Putamen (tissue), 1 donor: ENCODE results near the gene CACNA2D3.
A peak's percentile ranks its signal among the peaks of the same experiment; 100 is the strongest.
"Not testable (repeated sequence)": the region's sequence is repeated elsewhere in the genome, so short reads cannot be mapped to it uniquely, and the experiment has no call there.

Source experiments
- DNase-seq: peaks from one replicate; pipeline ENCODE4 v3.0.0-alpha.2; 2016; ENCODE audit warnings: low spot score

CACNA2D3 gene

DNA sequence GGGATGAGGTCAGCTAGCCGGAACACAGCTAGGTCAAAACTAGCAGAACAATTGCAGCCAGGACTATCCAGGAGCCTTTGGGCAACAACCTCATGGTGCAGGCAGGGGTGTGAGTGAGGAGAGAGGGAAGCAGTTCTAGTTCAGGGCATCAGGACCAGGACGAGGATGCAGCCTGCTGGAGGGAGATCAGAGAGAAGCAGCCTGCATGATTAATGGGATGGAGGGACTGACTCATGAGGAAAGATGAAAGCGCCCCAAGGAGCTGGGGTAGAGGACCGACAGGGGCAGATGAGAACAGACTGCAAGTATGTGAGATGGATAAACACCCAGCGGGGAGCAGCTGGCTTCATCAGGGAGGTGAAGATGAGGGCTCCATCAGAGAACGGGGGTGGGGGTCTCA, 843.4 kb downstream of the CACNA2D3 start:
- DNase-seq: no peak

DNA sequence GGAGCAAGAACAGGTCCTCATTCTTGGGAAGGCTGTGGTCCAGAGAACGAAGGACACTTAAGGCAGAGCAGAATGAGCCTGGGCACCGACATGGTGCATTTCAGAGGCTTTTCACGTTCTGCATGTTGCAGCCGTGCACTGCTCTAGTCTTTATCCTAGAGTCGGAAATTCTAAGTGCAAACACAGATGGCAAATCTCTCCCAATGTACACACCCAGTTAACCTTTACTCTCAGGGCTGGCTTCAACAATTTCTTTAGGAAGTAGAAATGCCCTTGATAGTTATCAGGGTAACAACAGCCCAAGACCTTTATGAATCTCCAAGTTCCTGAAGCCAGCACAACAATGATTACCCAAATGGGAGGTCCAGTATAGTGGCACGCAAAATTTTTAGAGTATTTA, 844.6 kb downstream of the CACNA2D3 start:
- no peak for DNase-seq

DNA sequence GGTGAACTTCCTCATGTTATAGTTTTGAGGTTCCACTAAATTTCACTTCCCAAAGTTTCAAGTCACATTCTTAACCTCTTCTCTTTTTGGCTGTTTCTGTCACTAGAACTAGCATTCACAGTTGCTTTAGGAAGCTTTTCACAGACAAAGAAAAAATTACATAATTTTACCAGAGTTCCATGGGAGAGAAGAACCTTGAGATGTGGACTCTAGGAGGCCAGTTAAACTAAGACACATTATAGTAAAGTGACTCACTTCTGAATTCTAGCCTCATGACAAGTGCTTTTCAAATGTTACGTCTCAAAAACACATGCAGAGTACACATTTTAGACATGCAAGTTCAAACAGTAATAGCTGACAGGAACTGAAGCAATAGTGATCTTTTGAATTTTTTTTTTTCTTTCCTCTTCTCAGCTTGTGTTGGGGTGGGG, 845.4 kb downstream of the CACNA2D3 start:
- no peak for DNase-seq

DNA sequence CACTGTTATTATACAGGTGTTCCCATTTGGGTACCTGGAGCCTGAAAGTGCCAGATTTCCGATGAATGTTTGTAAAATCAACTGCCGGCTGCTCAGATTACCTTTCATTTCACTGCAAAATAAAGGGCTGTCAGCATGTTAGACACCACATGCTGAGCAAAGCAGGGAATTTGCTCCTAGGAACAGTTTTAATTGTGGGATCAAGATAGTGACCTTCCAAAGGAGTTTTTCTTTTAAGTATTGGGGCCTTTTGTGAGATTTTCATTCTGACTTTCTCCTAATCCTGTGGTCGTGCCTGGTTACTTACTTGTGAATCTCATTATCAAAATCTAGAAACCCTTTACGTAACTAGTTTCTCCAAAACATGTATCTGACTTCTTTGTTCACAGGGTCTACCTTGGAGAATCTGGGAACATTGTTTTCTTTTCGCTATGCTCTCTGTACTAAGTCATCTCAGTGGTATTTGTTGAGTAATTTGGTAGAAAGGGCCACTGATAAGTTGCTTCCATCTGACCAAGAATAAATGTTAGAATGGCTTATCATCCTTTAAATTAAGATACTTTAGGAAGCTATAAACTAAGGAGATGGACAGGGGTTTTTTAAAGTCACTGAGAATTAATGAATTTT, 846.3 kb downstream of the CACNA2D3 start:
- no peak for DNase-seq

DNA sequence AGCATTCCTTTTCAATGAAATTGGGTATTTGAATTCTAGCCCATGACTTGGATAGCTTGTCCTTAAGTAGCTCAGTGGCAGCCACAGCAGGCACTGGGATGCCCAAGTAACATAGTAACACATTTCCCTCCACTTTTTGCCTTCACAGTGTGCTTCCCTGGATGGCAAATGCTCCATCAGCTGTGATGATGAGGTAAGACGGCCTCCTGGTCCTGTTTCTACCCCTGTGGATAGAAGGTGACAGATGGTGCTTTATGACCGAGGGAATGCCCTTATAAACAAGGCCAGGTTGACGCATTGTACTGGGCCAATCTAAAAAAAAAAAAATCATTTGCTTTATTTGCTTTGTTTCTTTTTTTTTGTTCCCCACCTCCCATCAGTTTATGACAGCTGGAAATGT, 847.3 kb downstream of the CACNA2D3 start:
- no peak for DNase-seq

DNA sequence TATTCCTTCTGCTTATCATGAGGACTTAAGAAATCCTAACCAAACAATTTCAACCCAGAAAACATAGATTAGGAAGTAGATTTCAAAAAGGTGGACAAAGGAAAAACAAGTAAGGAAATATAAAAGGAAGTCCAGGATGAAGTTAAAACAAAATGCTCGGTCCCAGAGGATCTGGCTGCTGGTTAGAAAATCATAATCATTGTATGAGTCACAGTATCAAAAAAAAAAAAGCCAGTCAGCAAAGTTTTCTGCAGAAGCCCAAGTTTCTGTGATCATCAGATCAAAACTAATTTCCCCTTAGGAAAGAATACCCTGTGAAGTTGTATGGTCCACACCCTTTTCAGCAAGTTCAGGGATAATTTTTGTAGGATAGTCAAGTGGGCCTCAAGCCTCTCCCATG, 848.5 kb downstream of the CACNA2D3 start:
- no peak for DNase-seq

DNA sequence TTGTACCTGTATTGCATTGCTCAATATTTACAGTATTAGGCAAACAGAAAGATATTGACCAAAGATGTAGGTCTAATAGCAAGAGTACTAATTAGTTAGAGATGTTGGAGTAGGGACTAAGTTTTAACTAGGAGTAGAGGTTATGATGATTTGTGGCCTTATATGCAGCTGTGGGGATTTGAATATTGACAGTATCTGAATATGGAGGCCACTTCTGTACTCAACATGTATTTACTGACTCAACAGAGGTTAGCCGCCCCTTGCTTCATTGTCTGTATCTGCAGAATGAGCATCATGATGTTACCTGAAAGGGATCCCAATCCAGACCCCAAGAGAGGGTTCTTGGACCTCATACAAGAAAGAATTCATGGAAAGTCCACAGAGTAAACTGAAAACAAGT, 855.1 kb downstream of the CACNA2D3 start:
- no peak for DNase-seq

DNA sequence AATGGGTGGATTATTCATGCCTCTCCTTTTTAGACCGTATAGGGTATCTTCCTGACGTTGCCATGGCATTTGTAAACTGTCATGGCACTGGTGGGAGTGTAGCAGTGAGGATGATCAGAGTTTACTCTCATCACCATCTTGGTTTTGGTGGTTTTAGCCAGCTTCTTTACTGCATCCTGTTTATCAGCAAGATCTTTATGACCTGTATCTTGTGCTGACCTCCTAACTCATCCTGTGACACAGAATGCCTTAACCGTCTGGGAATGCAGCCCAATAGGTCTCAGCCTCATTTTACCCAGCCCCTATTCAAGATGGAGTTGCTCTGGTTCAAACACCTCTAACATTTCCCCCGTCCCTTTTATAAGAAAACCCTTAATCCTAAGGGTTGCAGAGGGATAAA, 855.6 kb downstream of the CACNA2D3 start:
- not testable (repeated sequence) for DNase-seq

DNA sequence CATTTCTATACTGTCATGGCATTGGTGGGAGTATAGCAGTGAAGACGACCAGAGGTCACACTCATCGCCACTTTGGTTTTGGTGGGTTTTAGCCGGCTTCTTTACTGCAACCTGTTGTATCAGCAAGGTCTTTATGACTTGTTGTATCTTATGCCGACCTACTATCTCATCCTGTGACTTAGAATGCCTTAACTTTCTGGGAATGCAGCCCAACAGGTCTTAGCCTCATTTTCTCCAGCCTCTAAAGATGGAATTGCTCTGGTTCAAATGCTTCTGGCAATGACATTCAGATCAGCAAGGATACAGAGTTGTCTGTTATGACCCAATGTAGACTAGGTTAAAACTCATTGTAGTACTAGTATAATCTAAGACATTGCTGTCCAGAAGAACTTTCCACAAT, 860.5 kb downstream of the CACNA2D3 start:
- DNase-seq: no peak

DNA sequence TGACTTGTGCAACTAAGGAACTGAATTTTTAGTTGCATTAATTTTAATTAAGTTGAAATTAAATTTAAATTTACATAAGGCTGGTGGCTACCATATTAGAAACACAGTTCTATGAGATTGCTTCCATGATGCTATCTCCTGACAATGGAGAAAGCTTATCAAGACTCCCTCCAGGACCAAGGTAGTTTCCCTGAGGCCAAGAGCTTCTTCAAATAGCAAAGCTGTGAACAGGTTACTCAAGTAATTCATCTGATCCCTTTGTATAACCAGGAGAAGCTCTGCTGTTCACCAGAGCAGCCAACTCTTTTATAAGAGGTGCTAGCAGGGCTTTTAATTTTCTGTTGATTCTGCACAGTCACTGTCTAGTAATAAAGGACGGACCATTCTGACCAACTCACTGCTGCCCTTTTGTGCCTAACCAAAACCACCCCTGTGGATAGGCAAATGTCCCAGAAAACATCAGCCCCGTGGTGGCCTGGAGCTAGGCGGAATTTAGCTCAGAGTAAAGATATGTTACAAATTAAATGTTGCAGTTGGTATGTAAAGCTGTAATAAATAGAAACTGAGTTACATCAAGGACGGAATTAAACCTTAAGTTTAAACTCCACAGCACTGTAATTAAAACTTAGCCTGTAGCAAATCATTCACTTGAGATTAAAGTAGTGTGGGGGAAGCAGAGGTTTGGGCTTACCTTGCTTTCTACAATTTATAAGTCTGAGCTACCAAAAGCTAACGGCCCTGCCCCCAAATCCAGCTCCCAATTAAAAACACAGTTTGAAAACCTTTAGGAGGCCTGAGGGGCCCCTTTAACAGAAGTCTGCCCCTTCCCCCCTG, 861.1 kb downstream of the CACNA2D3 start:
- no peak for DNase-seq

DNA sequence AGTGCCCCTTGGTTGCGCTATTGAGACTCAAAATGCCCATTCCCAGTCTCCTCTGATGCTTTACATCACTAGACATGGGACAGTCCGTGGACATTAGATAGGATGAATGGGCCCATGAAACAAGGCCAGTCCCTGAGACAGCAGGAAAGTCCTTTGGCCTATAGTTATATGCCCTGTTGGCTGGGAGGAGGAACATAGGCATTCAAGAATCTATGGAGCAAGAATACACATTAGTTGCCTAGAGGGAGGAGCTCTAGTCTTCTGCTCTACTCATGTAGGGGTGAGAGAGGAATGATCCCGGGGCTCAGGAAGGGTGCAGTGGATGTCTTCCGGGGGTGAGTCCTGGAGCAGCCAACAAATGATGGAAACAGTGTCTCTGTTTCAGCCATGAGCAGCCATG, 863.5 kb downstream of the CACNA2D3 start:
- no peak for DNase-seq

DNA sequence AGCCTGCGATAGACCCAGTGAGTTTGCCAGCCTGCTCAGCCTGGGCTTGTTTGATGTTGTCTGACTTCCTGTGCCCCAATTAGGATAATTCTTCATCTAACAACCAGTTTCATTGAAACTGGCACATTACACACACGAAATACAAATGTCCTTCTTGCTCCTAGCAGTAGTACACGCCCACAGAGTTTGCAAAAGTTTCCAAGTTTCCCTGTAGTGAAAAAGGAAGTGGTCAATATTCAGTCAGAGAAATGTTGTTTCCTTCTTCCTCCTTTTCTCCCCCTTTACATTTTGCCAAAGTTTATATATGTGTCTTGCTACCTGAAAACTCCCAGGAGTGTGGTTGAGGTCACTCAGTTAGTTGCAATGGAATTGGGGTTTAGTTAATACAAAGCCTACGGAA, 863.9 kb downstream of the CACNA2D3 start:
- DNase-seq: no peak

DNA sequence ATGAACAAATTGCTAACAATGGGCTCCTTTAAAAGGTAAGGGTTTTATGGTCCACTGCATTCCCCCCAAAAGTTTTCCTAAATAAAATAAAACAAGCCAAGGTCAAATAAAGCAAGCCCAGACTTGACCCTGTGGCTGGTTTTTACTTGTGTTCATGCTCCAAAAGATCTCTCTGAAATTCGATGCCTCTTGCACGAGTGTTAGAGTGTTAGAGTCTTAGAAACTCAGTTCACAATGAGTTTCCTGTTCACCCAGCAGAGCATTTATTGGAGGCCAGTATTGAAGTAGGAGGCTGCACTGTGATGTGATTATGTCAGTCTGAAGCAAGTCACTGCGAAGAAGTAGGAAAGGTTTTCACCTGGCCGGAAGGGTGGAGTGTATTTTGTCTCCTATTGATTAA, 865.4 kb downstream of the CACNA2D3 start:
- DNase-seq: no peak

DNA sequence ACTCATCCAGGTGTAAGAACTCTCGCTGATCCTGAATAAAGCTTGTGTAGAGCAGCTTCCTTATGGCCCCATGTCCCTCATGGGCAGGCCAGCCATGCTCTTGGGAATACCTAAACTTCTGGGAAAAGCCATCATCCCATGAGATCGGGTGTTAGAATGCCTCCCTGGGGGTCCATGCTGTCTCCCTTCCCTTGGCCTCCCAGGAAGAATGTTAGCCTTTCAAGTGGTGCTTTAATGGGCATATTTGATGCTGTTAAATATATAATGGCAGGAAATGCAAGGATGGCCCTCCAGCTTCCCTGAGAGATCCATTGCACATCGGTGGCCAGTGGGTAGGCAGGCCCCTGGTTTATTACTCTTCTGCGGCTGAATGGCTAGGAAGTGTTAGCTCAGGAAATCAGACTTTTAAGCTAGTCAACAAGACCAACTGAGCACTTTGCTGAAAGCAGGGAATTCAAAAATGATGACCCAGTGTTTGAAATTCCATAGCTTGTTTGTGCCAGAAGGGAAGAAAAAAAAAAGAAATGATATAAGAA, 866.0 kb downstream of the CACNA2D3 start:
- no peak for DNase-seq

DNA sequence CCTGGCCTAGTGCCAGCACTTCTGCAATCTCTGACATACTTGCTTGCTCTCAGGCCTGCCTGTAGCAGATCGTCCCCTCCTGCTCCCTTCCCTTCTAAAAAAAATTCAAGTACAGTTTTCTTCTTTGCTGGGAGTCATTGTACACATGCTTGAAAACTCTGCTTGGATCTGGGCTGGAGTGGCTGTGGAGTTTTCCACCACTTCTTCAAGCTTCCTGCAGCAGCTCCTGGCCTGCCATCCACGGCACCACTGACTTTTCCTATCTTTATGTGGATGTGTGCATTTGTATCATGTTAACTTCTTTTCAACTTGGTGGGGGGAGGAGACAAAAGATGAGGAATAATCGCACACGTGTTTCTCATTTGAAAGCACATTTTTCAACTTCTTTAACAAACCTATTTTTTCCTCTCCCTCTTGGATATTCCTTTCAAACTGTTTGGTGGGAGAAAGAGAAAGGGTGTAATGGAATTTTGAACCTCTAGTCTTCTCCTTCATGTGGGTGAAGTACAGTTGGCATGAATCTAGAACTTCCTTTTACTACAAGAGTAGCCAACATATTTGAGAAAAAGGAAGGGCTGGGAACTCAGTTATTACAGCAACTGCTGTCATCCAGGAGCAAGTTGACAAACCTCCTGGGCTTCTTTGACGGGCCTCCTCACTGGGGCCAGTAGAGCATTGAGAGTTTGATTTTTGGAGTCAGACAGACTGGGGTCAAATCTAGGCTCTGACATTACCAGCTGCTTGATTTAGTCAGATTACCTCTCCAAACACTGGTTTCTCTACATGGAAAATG, 866.7 kb downstream of the CACNA2D3 start:
- DNase-seq: no peak

DNA sequence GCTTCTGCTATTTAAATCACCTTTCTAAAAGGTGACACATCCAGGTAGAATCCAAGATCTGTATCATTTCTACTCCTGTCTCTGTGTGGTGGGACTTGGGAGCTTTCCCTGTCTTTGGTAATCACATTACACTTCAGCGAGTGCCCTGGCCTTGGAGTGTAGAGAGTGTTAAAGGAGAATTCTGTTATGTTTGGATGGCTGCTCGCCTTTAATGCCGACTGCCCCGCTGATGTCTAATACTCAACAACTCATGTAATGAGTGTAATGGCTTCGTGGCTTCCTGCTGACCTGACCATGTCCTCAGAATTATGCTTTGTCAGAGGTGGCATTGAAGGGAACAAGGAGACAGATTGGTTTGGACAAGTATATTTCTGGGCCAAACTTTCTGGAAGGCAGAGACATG, 871.8 kb downstream of the CACNA2D3 start:
- no peak for DNase-seq

DNA sequence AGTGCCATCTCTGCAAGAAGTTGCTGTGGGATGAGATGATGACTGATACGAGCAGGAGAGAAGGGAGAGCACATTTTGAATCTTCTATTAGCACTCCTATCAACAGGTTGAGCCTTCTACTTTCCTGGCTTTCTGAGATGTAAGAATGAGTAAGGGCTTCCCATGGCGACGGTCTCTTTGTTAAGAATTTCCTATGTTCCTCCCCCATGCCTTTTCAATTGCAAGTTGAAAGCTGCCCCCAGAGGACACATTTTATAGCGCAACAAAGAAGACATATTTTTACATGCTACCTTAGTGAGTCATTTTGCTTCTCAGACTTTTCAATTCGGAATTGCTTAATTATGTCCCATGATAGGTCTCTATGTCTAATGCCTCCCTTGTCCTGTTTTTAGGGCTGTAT, 876.8 kb downstream of the CACNA2D3 start:
- peak; percentile 36 for DNase-seq

DNA sequence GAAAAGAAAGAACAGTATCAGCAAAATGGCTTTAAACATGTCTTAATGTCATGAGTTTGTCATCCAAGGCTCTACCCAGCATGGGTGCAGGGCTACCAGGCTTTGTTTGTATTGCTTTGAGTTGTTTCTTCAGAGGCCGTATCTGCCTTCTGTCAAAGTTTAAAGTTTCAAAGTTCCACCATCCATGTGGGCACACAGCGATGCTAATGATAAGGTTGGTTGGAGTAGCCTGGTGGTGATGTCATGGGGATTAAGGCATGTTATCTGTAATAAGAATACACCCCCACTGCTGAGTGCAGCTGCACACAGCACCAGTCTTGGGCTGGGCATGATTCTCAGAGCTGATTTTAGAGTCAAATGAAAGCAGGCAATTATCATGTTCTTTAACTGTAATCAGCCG, 877.5 kb downstream of the CACNA2D3 start:
- no peak for DNase-seq

DNA sequence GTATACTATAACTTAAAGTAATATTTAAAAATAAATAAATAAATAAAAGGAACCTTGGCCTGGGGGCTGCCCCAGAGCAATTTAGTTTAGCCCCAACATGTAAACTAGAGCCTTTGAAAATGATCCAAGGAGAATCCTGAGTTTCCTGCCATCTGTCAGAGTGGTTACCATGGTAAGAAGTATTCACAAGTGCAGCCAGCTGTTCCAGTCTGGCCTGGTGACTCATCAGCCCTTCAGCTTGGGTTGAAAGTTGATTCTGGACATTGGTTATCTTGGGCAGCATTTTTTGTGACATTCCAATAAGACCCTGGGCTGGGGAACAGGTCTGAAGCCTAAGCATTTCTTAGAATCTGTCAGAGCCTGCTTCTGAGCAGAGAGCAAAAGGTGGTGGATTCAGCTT, 878.2 kb downstream of the CACNA2D3 start:
- no peak for DNase-seq

DNA sequence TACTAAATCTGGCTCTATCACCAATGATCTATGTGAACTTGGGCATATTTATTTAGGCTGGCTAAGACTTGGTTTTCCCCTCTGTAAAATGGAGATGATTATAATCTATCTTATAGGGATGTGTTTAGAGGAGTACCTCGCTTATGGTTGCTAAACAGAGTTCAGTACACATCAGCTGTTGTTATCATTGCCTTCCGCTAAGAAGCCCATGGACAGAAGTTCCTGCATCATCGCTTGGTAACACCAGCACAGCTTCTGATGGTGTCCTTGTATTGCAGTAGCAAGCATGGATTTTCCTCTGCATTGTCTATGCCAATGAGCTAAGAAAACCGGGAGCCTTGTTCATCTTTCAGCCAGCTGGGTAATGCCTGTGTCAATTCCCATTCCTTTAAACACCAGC, 878.6 kb downstream of the CACNA2D3 start:
- no peak for DNase-seq

DNA sequence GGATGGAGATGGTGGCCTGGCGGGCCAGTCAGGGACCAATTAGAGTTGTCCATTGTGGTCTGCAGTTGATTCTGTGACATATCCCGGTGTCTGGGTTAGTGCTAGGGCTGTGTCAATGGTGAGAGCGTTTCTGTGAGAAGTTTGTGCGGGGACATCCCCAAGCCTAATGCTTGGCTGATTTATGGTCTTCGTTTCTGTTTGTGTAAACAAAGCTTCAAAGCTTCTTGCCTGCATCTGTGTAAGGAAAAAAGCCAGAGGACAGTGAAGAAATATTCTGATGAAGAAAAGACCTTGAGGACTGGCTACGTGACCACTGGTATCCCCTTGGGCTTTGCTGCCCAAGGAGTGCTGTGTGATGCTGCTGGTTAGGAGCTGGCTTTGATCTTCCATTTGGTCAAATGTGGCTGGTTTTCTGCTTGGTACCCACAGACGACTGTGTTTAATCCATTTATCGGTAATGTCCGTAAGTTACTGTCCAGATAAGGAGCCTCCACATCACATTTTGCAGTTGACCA, 880.1 kb downstream of the CACNA2D3 start:
- DNase-seq: no peak

DNA sequence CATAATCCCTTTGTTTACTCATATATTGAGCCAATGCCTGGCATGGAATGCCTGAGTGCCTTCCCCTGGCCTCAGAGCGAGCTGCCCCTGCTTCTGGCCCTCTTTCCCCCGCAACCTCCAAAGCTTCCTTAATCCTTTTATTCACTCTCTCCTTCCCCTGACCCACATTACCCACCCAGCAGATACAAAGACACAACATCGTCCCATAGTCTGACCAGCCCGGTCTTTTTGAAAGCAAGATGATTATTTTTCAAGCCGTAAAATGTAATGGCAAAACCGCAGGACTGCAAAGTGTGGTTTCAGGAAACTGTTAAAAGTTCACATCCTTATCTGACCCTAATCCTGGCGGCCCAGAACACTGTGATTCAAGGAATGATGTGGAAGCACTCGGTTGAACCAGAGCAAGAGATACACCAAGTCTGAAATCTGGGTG, 883.9 kb downstream of the CACNA2D3 start:
- DNase-seq: no peak
